Tibial artery (tissue), 4 donors: Measurements from ENCODE around the gene NPAS3.

ENCODE experiments used
- DNase-seq, 2 donors: peaks; one replicate each; pipeline ENCODE4 v3.0.0-alpha.2; 2019
- H3K27ac ChIP-seq, 2 donors: fragments of 200-600 bp; sonication (generic) in 1 of 2; 1 replicate in 1 of 2; 2 replicates in 1 of 2; pipeline ENCODE4 v1.5.1; 2018 to 2019; ENCODE audit warnings: mild to moderate bottlenecking in 1 of 2
- H3K27me3 ChIP-seq, 2 donors: fragments of 200-600 bp; sonication (generic) in 1 of 2; one replicate each; pipeline versions ENCODE4 v1.5.1 to v1.6.0; 2016 to 2019
- H3K36me3 ChIP-seq, 3 donors: fragments of 200-600 bp; sonication (generic) in 2 of 3; one replicate each; pipeline ENCODE4 v1.5.1; 2016 to 2019; ENCODE audit warnings: mild to moderate bottlenecking in 2 of 3
- H3K4me1 ChIP-seq, 4 donors: fragments of 200-600 bp; sonication (generic) in 2 of 4; 1 replicate in 3 of 4; 2 replicates in 1 of 4; pipeline ENCODE4 v1.5.1; 2016 to 2019
- H3K4me3 ChIP-seq, 2 donors: fragments of 200-600 bp; sonication (generic) in 1 of 2; 1 replicate in 1 of 2; 2 replicates in 1 of 2; pipeline ENCODE4 v1.5.1; 2018 to 2019; ENCODE audit warnings: mild to moderate bottlenecking in 2 of 2
- H3K9me3 ChIP-seq, 3 donors: fragments of 200-600 bp; sonication (generic) in 1 of 3; one replicate each; pipeline ENCODE4 v1.5.1; 2016 to 2019
- intact Hi-C: fragments of 100-400 bp; cut with DNase I; formaldehyde crosslinking; loops from one replicate; pipeline ENCODE4 v1.15.0; 2023; ENCODE audit warnings: low total_unique reads
- TF ChIP-seq, protein P1 (sequence below), 2 experiments: fragments of 200-600 bp in 1 of 2; fragments of 450-650 bp in 1 of 2; IDR thresholded peaks; one replicate each; pipeline ENCODE4 v1.5.1; 2017 to 2019; ENCODE audit warnings: antibody characterized with exemption in 2 of 2, mild to moderate bottlenecking in 1 of 2, moderate library complexity in 1 of 2

Gene NPAS3

DNA sequence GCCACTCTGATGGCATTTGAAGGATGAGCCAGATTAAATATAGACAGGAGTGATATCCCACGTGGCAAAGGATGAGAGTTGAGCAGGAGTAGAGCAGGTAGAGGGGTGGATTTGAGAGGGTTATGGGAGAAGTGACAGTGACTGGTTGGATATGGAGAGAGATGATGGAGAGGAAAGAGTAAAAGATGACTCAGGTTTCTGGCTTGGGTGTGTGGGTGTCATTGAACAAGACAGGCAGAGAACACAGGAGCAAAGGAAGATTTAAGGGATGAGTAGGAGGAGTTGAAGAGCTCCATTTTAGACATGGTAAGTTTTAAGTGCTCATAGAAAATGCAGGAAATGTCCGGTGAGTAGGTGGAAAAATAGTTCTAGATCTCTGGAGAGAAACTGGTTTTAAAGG lies 875.3 kb downstream of the NPAS3 start:
- H3K9me3 ChIP-seq = no peaks in the 10 kb centered on the region
- H3K4me3 ChIP-seq = no peak overlapping the region
- H3K36me3 ChIP-seq = no peaks in the 10 kb centered on the region
- no peak for DNase-seq
- intact Hi-C loops = no loop called here
- TF ChIP-seq, protein P1, sequence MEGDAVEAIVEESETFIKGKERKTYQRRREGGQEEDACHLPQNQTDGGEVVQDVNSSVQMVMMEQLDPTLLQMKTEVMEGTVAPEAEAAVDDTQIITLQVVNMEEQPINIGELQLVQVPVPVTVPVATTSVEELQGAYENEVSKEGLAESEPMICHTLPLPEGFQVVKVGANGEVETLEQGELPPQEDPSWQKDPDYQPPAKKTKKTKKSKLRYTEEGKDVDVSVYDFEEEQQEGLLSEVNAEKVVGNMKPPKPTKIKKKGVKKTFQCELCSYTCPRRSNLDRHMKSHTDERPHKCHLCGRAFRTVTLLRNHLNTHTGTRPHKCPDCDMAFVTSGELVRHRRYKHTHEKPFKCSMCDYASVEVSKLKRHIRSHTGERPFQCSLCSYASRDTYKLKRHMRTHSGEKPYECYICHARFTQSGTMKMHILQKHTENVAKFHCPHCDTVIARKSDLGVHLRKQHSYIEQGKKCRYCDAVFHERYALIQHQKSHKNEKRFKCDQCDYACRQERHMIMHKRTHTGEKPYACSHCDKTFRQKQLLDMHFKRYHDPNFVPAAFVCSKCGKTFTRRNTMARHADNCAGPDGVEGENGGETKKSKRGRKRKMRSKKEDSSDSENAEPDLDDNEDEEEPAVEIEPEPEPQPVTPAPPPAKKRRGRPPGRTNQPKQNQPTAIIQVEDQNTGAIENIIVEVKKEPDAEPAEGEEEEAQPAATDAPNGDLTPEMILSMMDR (IDR thresholded peaks at IDR 0.05) = no peak
- no peaks in the 10 kb centered on the region for H3K27me3 ChIP-seq
- H3K27ac ChIP-seq = no peak overlapping the region
- H3K4me1 ChIP-seq = no peaks in the 10 kb centered on the region

DNA sequence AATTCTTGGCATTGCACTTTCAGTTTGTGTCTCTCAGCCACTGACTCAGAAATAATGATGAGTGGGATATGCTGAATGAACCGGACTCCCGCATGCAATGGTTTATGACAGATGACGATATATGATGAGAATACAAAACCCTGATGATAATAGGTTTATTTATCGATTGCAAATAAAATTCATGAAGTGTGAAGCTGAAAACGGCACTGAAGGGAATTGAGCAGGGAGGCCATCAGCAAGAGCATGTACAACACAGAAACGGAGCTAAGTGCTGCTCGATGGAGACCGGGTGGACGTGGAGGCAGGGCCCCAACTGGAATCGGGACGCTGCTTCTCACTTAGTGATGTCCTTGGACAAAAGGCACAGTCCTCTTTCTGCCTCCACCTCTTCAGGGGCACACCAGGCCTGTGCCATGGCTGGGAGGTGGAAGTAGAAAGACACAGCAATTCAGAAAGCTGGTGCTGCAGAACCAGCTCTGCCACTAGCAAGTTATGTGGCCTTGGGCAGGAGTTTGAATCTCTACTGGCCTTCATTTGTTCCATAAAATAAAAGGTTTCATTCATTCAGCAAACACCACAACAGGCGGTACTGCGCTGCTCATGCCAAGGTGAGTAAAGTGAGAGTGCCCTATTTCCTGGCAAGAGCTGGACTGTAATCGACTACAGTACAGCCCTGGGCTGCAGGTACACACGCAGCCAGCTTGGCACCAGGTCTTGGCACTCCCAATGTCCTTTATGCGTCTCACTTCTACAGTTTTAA lies 895.2 kb downstream of the NPAS3 start:
- Histone ChIP-seq H3K36me3 (no peaks in the 10 kb centered on the region), H3K9me3 (no peaks in the 10 kb centered on the region), H3K4me3 (no peak overlapping the region), H3K27ac (no peak overlapping the region), H3K27me3 (no peaks in the 10 kb centered on the region), H3K4me1 (peaks cover 0 to 3% (median 0%) of the 10 kb centered on the region in 4 donors)
- DNase-seq = no peak
- TF ChIP-seq, protein P1 (IDR thresholded peaks at IDR 0.05) = no peak
- intact Hi-C loops = no loop called here

DNA sequence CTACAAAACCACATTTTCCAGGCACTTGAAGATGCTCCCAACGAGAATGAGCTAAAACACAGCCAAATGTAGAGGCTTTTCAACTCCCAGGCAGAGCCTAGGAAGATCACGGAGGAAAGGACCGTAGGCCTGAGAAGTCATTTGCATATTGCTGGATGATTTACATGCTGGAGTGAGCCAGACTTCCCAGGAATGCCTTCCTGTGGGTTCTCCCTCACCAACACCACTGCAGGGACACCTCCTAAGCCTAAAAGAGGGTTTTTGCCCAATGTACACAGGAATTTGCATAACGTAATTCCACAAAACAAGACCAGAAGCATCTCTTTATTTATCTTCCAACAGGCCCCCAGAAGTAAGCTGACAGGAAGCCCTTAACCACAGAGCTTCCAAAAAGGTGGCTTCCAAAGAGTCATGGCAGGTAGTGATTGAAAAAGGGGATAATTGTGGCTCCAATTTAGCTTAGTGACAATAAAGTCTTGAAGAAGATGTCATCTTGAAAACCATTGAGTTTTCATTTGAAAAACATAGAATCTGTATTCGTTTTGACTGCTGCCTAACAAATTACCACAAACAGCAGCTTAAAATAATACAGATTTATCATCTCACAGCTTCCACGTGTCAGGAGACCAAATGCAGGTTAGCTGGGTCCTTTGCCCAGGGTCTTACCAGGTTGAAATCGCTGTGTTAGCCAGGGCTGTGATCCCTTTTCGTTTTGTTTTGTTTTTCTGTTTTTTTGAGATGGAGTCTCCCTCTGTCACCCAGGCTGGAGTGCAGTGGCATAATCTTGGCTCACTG lies 896.0 kb downstream of the NPAS3 start:
- DNase-seq = no peak
- peaks cover 0 to 3% (median under 1%) of the 10 kb centered on the region in 4 donors for H3K4me1 ChIP-seq
- H3K4me3 ChIP-seq = no peak overlapping the region
- no peaks in the 10 kb centered on the region for H3K27me3 ChIP-seq
- TF ChIP-seq, protein P1 (IDR thresholded peaks at IDR 0.05) = no peak
- H3K9me3 ChIP-seq = no peaks in the 10 kb centered on the region
- no peak overlapping the region for H3K27ac ChIP-seq
- no peaks in the 10 kb centered on the region for H3K36me3 ChIP-seq
- intact Hi-C loops = loop anchor here (5.0 kb wide), 1 partner anchor 263 kb away; no protein-coding TSS in a partner anchor

DNA sequence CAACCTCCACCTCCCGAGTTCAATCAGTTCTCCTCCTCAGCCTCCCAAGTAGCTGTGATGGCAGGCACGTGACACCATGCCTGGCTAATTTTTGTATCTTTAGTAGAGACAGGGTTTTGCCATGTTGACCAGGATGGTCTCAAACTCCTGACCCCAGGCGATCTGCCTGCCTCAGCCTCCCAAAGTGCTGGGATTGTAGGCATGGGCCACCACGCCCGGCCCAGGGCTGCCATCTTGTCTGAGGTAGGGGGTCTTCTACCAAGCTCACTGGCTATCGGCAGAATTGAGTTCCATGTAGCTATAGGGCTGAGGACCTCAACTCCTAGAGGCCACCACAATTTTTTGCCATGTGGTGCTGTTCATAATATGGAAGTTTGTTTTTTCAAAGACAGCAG lies 896.6 kb downstream of the NPAS3 start:
- no peak for DNase-seq
- Histone ChIP-seq H3K27ac (no peak overlapping the region), H3K4me1 (peaks cover 0 to 5% (median 2%) of the 10 kb centered on the region in 4 donors), H3K27me3 (no peaks in the 10 kb centered on the region), H3K4me3 (no peak overlapping the region), H3K9me3 (no peaks in the 10 kb centered on the region), H3K36me3 (no peaks in the 10 kb centered on the region)
- TF ChIP-seq, protein P1 (IDR thresholded peaks at IDR 0.05) = no peak
- intact Hi-C loops = loop anchor here (5.0 kb wide), 1 partner anchor 262 kb away; no protein-coding TSS in a partner anchor

DNA sequence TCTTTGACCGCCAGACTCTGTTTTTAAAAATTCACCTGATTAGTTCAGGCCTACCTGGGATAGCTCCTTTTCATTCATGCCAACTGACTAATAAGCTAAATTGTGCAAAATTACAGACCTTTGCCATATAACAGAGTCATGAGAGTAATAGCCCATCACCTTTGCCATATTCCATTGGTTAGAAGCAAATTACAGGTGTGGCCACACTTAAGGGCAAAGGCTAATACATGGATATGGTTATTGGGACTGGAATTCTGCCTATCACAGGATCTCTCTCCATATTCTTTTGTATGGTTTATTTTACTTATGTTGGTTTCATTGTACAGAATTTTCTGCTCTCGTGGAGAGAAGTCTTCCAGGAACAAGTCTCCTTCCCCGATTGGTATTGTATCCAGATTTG lies 897.0 kb downstream of the NPAS3 start:
- TF ChIP-seq, protein P1 (IDR thresholded peaks at IDR 0.05) = no peak
- no peak overlapping the region for H3K4me3 ChIP-seq
- no peaks in the 10 kb centered on the region for H3K9me3 ChIP-seq
- no peaks in the 10 kb centered on the region for H3K36me3 ChIP-seq
- peaks cover 0 to 5% (median 2%) of the 10 kb centered on the region in 4 donors for H3K4me1 ChIP-seq
- DNase-seq = no peak
- intact Hi-C loops = loop anchor here (5.0 kb wide), 1 partner anchor 262 kb away; no protein-coding TSS in a partner anchor
- H3K27me3 ChIP-seq = no peaks in the 10 kb centered on the region
- no peak overlapping the region for H3K27ac ChIP-seq
